Measurements from ENCODE around the gene RTKN2.

DNA sequence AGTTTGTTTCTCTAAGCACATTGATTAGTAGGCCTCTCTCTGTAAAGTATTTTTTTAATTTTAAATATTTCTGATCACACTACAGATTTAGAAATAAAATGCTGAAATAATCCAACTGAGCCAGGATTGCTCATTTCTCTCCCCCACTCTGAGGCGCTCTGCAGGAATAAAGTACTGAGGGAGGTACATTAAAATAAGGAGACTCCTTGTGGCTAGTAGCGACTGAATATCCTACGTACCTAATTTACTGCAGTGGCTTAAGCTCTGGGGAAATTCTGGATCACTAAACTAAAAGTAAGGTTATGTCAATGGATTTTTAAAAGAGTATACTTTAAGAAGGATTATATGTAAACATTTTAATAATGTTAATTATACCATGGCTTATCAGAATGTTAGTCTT, 75.2 kb downstream of the RTKN2 start:
- no peak for TF ChIP-seq EP300 (IDR thresholded peaks at IDR 0.05)
- TF ChIP-seq, protein P1, sequence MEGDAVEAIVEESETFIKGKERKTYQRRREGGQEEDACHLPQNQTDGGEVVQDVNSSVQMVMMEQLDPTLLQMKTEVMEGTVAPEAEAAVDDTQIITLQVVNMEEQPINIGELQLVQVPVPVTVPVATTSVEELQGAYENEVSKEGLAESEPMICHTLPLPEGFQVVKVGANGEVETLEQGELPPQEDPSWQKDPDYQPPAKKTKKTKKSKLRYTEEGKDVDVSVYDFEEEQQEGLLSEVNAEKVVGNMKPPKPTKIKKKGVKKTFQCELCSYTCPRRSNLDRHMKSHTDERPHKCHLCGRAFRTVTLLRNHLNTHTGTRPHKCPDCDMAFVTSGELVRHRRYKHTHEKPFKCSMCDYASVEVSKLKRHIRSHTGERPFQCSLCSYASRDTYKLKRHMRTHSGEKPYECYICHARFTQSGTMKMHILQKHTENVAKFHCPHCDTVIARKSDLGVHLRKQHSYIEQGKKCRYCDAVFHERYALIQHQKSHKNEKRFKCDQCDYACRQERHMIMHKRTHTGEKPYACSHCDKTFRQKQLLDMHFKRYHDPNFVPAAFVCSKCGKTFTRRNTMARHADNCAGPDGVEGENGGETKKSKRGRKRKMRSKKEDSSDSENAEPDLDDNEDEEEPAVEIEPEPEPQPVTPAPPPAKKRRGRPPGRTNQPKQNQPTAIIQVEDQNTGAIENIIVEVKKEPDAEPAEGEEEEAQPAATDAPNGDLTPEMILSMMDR (IDR thresholded peaks at IDR 0.05), result no peak
